WERI-Rb-1 (cell line): ENCODE measurements around the gene VMAC.

Source experiments
- DNase-seq: peaks from one replicate; pipeline ENCODE4 v3.0.0-alpha.2; 2020
- H3K27ac ChIP-seq: fragments of 250-450 bp; sonication (Bioruptor Pico); 2 replicates; pipeline ENCODE4 v1.5.1; 2020; ENCODE audit warnings: mild to moderate bottlenecking, moderate library complexity
- H3K27me3 ChIP-seq: fragments of 250-450 bp; sonication (Bioruptor Pico); 2 replicates; pipeline ENCODE4 v1.5.1; 2021; ENCODE audit warnings: mild to moderate bottlenecking, low read depth, moderate library complexity; ENCODE audit not compliant: insufficient read depth, severe bottlenecking
- H3K36me3 ChIP-seq: fragments of 250-450 bp; sonication (Bioruptor Pico); 2 replicates; pipeline ENCODE4 v1.5.1; 2020; ENCODE audit warnings: mild to moderate bottlenecking, moderate library complexity
- H3K4me3 ChIP-seq: 2 replicates; pipeline ENCODE4 v1.5.1; 2011; ENCODE audit warnings: low read depth, mild to moderate bottlenecking, control low read depth, low read length
- H3K9me3 ChIP-seq: fragments of 250-450 bp; sonication (Bioruptor Pico); 2 replicates; pipeline ENCODE4 v1.5.1; 2021; ENCODE audit warnings: mild to moderate bottlenecking, moderate library complexity; ENCODE audit not compliant: severe bottlenecking
- TF ChIP-seq, protein P1 (sequence below): IDR thresholded peaks from 2 replicates; pipeline ENCODE4 v1.5.1; 2011; ENCODE audit warnings: low read depth, mild to moderate bottlenecking, control low read depth, inconsistent platforms, low read length

The VMAC gene

DNA sequence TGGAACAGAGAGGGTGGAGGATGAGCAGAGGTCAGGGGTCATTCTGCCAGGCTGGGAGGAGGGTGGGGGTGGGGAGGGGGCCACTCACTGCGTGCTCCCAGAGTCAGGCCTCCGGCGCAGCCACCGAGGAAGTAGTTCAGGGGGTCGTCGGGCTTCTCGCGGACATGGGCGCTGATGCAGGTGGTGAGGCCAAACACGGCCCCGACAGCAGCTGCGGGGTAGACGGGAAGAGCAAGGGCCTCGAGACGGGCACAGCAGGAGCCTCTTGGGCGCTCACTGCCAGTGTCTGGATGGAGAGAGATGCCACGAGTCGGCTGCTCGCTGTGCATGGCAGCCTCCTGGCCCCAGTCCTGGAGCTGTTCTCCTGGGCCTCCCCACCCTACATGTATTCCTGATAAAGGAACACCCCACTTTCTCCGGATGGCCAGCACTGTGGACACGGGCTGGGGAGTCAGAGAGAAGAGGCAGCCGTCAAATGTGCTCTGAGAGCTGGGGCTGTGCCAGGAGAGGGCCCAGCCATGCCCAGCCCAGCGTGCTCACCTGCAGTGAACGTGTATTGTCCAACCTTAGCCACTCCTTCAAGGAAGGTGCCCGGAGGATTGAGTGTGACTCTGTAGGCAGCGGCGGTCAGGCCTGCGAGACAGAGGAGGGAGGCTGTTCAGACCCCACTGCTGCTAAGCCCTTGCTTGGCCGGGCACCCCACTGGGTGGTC, 8.2 kb upstream of the VMAC start:
- Histone ChIP-seq H3K27ac (no peak overlapping the region), H3K4me3 (no peak overlapping the region), H3K36me3 (peaks cover 37% of the 10 kb centered on the region), H3K9me3 (no peaks in the 10 kb centered on the region), H3K27me3 (no peaks in the 10 kb centered on the region)
- DNase-seq = no peak
- TF ChIP-seq, protein P1, sequence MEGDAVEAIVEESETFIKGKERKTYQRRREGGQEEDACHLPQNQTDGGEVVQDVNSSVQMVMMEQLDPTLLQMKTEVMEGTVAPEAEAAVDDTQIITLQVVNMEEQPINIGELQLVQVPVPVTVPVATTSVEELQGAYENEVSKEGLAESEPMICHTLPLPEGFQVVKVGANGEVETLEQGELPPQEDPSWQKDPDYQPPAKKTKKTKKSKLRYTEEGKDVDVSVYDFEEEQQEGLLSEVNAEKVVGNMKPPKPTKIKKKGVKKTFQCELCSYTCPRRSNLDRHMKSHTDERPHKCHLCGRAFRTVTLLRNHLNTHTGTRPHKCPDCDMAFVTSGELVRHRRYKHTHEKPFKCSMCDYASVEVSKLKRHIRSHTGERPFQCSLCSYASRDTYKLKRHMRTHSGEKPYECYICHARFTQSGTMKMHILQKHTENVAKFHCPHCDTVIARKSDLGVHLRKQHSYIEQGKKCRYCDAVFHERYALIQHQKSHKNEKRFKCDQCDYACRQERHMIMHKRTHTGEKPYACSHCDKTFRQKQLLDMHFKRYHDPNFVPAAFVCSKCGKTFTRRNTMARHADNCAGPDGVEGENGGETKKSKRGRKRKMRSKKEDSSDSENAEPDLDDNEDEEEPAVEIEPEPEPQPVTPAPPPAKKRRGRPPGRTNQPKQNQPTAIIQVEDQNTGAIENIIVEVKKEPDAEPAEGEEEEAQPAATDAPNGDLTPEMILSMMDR = no peak

GRCh38 chr19:5897189-5897969, 7.3 kb upstream of the VMAC start:
- TF ChIP-seq, protein P1 = peak; percentile 31; the same call in 1 of the 2 replicates
- H3K4me3 ChIP-seq = no peak overlapping the region
- H3K9me3 ChIP-seq = no peaks in the 10 kb centered on the region
- no peak for DNase-seq
- H3K27ac ChIP-seq = no peak overlapping the region; the same call in 1 of the 2 replicates
- H3K27me3 ChIP-seq = no peaks in the 10 kb centered on the region
- H3K36me3 ChIP-seq = peaks cover 41% of the 10 kb centered on the region

DNA sequence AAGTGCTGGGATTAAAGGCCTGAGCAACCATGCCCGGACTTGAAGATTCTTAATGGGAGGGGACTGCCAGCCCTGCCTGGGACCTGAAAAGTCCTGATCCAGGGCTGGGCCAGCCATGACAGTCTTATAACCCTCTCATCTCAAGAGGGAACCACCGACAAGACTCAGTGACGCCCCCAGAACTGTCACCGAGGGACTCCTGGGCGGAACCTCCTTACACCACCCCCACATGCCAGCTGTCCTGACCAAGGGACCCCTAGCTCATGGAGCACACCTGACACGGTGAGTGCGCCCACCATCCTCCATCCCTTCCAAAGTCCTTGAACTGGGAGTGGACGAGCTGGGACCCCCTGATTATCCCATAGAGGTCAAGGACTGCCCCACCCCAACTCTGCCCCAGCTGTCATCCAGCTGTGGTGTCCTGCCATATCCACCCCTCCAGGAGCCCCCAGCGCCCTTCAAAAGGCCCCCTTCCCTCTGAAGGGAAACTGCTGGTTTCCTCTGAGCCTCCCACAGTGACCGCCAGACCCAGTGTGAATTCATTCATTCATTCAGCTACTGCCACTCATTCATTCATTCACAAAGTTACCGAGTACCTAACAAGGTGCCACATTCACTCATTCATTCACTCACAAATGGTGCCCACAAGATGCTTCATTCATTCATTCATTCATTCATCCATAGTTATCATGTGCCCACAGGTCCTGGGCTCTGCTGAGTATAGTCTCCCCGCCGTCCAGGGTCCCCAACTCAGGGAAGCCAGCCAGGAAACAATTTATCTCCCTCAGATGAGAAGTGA, 4.7 kb upstream of the VMAC start:
- H3K27me3 ChIP-seq = no peaks in the 10 kb centered on the region
- TF ChIP-seq, protein P1 = no peak
- no peaks in the 10 kb centered on the region for H3K9me3 ChIP-seq
- no peak overlapping the region for H3K4me3 ChIP-seq
- no peak overlapping the region for H3K27ac ChIP-seq
- no peak for DNase-seq
- H3K36me3 ChIP-seq = peaks cover 40% of the 10 kb centered on the region

DNA sequence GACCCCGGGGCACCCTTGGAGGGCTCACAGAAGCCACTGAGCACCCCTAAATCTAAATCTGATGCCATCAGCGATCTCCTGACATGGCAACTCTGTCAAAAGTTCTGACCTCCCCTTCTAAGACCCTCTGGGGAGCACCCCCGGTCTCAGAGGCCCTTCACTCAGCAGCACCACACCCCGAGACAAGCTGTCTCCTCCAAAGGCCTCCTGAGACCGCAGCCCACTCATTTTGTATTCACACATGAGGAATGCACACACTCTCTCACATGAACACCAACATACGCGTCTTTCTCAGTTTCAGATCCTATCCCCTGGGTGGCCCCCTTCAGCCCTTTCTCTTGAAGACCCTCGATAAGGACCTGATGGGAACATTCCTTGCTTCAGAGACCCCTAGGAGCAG, 3.7 kb upstream of the VMAC start:
- no peak for DNase-seq
- TF ChIP-seq, protein P1 = no peak
- peaks cover 29% of the 10 kb centered on the region for H3K36me3 ChIP-seq
- no peaks in the 10 kb centered on the region for H3K27me3 ChIP-seq
- H3K4me3 ChIP-seq = no peak overlapping the region
- no peak overlapping the region for H3K27ac ChIP-seq
- no peaks in the 10 kb centered on the region for H3K9me3 ChIP-seq

DNA sequence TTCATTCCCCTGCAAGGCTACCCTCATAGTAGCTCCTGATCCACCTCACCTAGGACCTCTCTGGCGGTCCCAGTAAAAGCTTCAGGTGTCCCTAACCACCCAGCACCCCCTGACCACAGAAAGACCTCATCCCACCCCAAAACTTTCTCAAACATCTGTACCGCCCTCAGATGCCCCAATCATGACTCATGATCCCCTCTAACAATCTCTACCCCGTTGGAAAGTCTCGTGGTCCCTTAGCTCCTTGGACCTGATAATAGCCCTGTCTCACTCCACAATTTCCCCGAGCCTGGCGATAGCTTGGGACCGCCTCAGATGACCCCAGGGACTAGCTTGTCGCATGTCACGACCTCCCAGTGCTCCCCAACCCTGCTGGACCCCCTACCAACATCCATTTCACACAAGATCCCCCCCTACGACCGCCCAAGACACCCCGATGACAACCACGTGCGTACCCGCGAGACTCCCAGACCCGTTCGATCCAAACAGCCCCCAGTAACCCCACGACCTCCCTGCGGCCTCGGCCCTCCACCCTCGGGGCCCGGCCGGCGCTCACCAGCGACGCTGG, 1.5 kb upstream of the VMAC start:
- Histone ChIP-seq H3K9me3 (no peaks in the 10 kb centered on the region), H3K36me3 (peaks cover 26% of the 10 kb centered on the region), H3K27me3 (no peaks in the 10 kb centered on the region), H3K27ac (peak overlapping the region; percentile 92), H3K4me3 (peak overlapping the region; percentile 100)
- TF ChIP-seq, protein P1 = no peak
- DNase-seq = no peak
